GM12878 (cell line): ENCODE data around the gene MPRIP.

Experiments used
- CTCF ChIP-seq, 3 experiments: IDR thresholded peaks in 2 of 3; conservative IDR thresholded peaks in 1 of 3; 2 replicates each; pipeline ENCODE4 v1.5.1; 2011; ENCODE audit warnings: low read depth in 3 of 3, low read length in 3 of 3, mild to moderate bottlenecking in 3 of 3, control low read depth in 2 of 3, moderate library complexity in 2 of 3, inconsistent platforms in 1 of 3, mixed read lengths in 1 of 3; ENCODE audit not compliant: control insufficient read depth in 2 of 3, insufficient read depth in 1 of 3; ENCODE audit errors: extremely low read depth in 1 of 3
- EGR1 ChIP-seq, 2 experiments: IDR thresholded peaks; 1 replicate in 1 of 2; 2 replicates in 1 of 2; pipeline ENCODE4 v1.6.1; 2011 to 2012; ENCODE audit warnings: low read depth in 2 of 2, low read length in 2 of 2, borderline replicate concordance in 1 of 2, mild to moderate bottlenecking in 1 of 2, moderate library complexity in 1 of 2
- FOS ChIP-seq: IDR thresholded peaks from 3 replicates; pipeline ENCODE4 v1.6.1; 2011; ENCODE audit warnings: borderline replicate concordance; ENCODE audit not compliant: insufficient read length; ENCODE audit errors: extremely low read depth
- HSF1 ChIP-seq: fragments of 150-350 bp; IDR thresholded peaks from 2 replicates; pipeline ENCODE4 v1.6.1; 2014; ENCODE audit warnings: mild to moderate bottlenecking, low read depth, low read length
- MAX ChIP-seq: IDR thresholded peaks from 2 replicates; pipeline ENCODE4 v1.6.1; 2012; ENCODE audit warnings: low read depth, low read length, improper control_type of control experiment
- MTA2 ChIP-seq: fragments of 450-650 bp; IDR thresholded peaks from 2 replicates; pipeline ENCODE4 v1.6.1; 2016; ENCODE audit warnings: low read depth, mild to moderate bottlenecking, moderate library complexity
- POLR2A ChIP-seq: IDR thresholded peaks from 2 replicates; pipeline ENCODE4 v1.6.1; 2011; ENCODE audit warnings: low read depth, mild to moderate bottlenecking, low read length
- STAT1 ChIP-seq: fragments of 450-650 bp; conservative IDR thresholded peaks from 2 replicates; pipeline ENCODE4 v1.6.1; 2014; ENCODE audit warnings: antibody characterized with exemption, mild to moderate bottlenecking

- TF ChIP-seq MAX (peak; percentile 95), EGR1 (IDR thresholded peaks at IDR 0.05; ENCODE audit: borderline replicate concordance in 1 of 2, low read depth in 2 of 2, low read length in 2 of 2) (peak; percentile 27 to 73), FOS (no peak), CTCF (IDR thresholded peaks at IDR 0.05 in 2 of 3, conservative IDR thresholded peaks at IDR 0.05 in 1 of 3; ENCODE audit: control insufficient read depth in 2 of 3, extremely low read depth in 1 of 3, insufficient read depth in 1 of 3, low read depth in 3 of 3, low read length in 3 of 3) (no peak), HSF1 (peak; percentile 36; the same call in 1 of the 2 replicates), STAT1 (peak; percentile 97), POLR2A (peak; percentile 90), MTA2 (peak; percentile 30)
These were observed 195.0 kb downstream of the MPRIP start, which contains the start of gene FLCN for GRCh38 chr17:17237026-17237799.
